ENCODE results near the gene TMED8.

Gene TMED8

GRCh38 chr14:77375973-77376770, 722 bp downstream of the TMED8 start:
- Histone ChIP-seq H3K27ac (ENCODE audit: extremely low read depth, low read depth, low read length) (peak overlapping the region; percentile 87), H3K4me3 (ENCODE audit: low read depth, low read length) (peak overlapping the region; percentile 85), H3K4me1 (ENCODE audit: control insufficient read depth, insufficient read depth, low read length) (peaks cover 23% of the 10 kb centered on the region), H3K36me3 (ENCODE audit: control insufficient read depth in 2 of 2, insufficient read depth in 1 of 2, low read length in 2 of 2) (no peaks in the 10 kb centered on the region), H3K9me3 (ENCODE audit: control insufficient read depth, insufficient read depth, low read depth, low read length) (no peaks in the 10 kb centered on the region)
- ChIA-PET POLR2A (interaction anchor here (1.0 to 1.8 kb wide), 8 partner anchors 10 to 82 kb away, joined by 3 to 11 read pairs (median 4); partner anchors contain the start of genes AHSA1, GSTZ1 and POMT2), CTCF (interaction anchor here (0.6 to 1.4 kb wide), 6 partner anchors 14 to 128 kb away, joined by 3 to 7 read pairs (median 4); partner anchors contain the start of genes GSTZ1 and POMT2)
- TF ChIP-seq TCF7L2 (IDR thresholded peaks at IDR 0.05; ENCODE audit: borderline replicate concordance, low read depth, low read length) (no peak), ZNF335 (tag by site-specific recombination; conservative IDR thresholded peaks at IDR 0.05) (peak; percentile 19; the same call in 1 of the 2 replicates), ZFP69B (tag by site-specific recombination; IDR thresholded peaks at IDR 0.05) (0 out of 2 replicates have a peak, but pooled peaks have one; percentile 16), ZNF366 (tag by site-specific recombination; conservative IDR thresholded peaks at IDR 0.05) (no peak)

- POLR2A ChIA-PET = no interaction called here
- Histone ChIP-seq H3K9me3 (ENCODE audit: control insufficient read depth, insufficient read depth, low read depth, low read length) (no peaks in the 10 kb centered on the region), H3K4me1 (ENCODE audit: control insufficient read depth, insufficient read depth, low read length) (peaks cover 23% of the 10 kb centered on the region), H3K4me3 (ENCODE audit: low read depth, low read length) (no peak overlapping the region), H3K27ac (ENCODE audit: extremely low read depth, low read depth, low read length) (no peak overlapping the region), H3K36me3 (ENCODE audit: control insufficient read depth in 2 of 2, insufficient read depth in 1 of 2, low read length in 2 of 2) (no peaks in the 10 kb centered on the region)
- TF ChIP-seq ZBTB17 (tag by site-specific recombination; IDR thresholded peaks at IDR 0.05) = peak; percentile 56; the same call in 1 of the 2 replicates
- no peak for TF ChIP-seq ZNF292 (tag by site-specific recombination; IDR thresholded peaks at IDR 0.05; ENCODE audit: borderline replicate concordance, low read depth)
- no peak for TF ChIP-seq ZNF530 (tag by site-specific recombination; IDR thresholded peaks at IDR 0.05; ENCODE audit: low read depth)
- TF ChIP-seq SCRT2 (tag by site-specific recombination; IDR thresholded peaks at IDR 0.05) = no peak
- TF ChIP-seq ZBTB26 (tag by site-specific recombination; optimal IDR thresholded peaks at IDR 0.05) = no peak
- CTCF ChIA-PET = interaction anchor here (0.7 kb wide), 1 partner anchor 15 kb away, joined by 3 read pairs; no protein-coding TSS in a partner anchor
Observed at GRCh38 chr14:77375164-77375950, 1.5 kb downstream of the TMED8 start.

- CTCF ChIA-PET = interaction anchor here (1.3 to 1.6 kb wide), 2 partner anchors 23 to 57 kb away, joined by 4 to 5 read pairs; no protein-coding TSS in a partner anchor
- no peaks in the 10 kb centered on the region for H3K9me3 ChIP-seq (ENCODE audit: control insufficient read depth, insufficient read depth, low read depth, low read length)
- no peak overlapping the region for H3K4me3 ChIP-seq (ENCODE audit: low read depth, low read length)
- H3K4me1 ChIP-seq (ENCODE audit: control insufficient read depth, insufficient read depth, low read length) = peaks cover 20% of the 10 kb centered on the region
- POLR2A ChIA-PET = no interaction called here
- no peaks in the 10 kb centered on the region for H3K36me3 ChIP-seq (ENCODE audit: control insufficient read depth in 2 of 2, insufficient read depth in 1 of 2, low read length in 2 of 2)
- H3K27ac ChIP-seq (ENCODE audit: extremely low read depth, low read depth, low read length) = no peak overlapping the region
- no peak for TF ChIP-seq ZNF664 (tag by site-specific recombination; IDR thresholded peaks at IDR 0.05)
- no peak for TF ChIP-seq ZNF280D (tag by site-specific recombination; IDR thresholded peaks at IDR 0.05)
- no peak for TF ChIP-seq ZNF239 (tag by site-specific recombination; IDR thresholded peaks at IDR 0.05)
- TF ChIP-seq CTCF (tag by site-specific recombination; IDR thresholded peaks at IDR 0.05) = no peak
- peak; percentile 51; the same call in 1 of the 2 replicates for TF ChIP-seq SP7 (tag by site-specific recombination; IDR thresholded peaks at IDR 0.05)
- TF ChIP-seq PRDM6 (tag by site-specific recombination; IDR thresholded peaks at IDR 0.05) = peak; percentile 83
- no peak for TF ChIP-seq ZSCAN16 (tag by site-specific recombination; IDR thresholded peaks at IDR 0.05)
- no peak for TF ChIP-seq ZNF621 (tag by site-specific recombination; IDR thresholded peaks at IDR 0.05)
- 0 out of 2 replicates have a peak, but pooled peaks have one; percentile 10 for TF ChIP-seq ZNF600 (tag by site-specific recombination; IDR thresholded peaks at IDR 0.05)
- TF ChIP-seq SP2 (tag by site-specific recombination; IDR thresholded peaks at IDR 0.05) = no peak
- TF ChIP-seq OSR2 (tag by site-specific recombination; IDR thresholded peaks at IDR 0.05) = peak; percentile 52; the same call in 1 of the 2 replicates
- TF ChIP-seq ZEB2 (tag by site-specific recombination; IDR thresholded peaks at IDR 0.05) = 0 out of 2 replicates have a peak, but pooled peaks have one; percentile 18
Observed at GRCh38 chr14:77372304-77372841, 4.5 kb downstream of the TMED8 start.
